ENCODE data around the gene OPHN1.

- TF ChIP-seq CTCF (IDR thresholded peaks at IDR 0.05) (no peak), POLR2A (IDR thresholded peaks at IDR 0.05) (no peak)
Measured at GRCh38 chrX:68175562-68175961, 257.7 kb downstream of the OPHN1 start.
